HepG2 (cell line): ENCODE data around the gene NOTO.

Source experiments
- HCFC1 ChIP-seq: fragments of 150-350 bp; IDR thresholded peaks from 2 replicates; pipeline ENCODE4 v1.6.1; 2014; ENCODE audit warnings: low read depth, low read length
- JUNB ChIP-seq: sonication (generic); formaldehyde crosslinking; IDR thresholded peaks from 2 replicates; pipeline ENCODE4 v1.8.0; 2022; ENCODE audit warnings: missing genetic modification reagents, mild to moderate bottlenecking, borderline replicate concordance
- SUZ12 ChIP-seq: fragments of 150-350 bp; IDR thresholded peaks from 2 replicates; pipeline ENCODE4 v1.6.1; 2014; ENCODE audit warnings: low read depth, low read length
- ZNF17 ChIP-seq: sonication (generic); formaldehyde crosslinking; IDR thresholded peaks from 2 replicates; pipeline ENCODE4 v1.5.0; 2020; ENCODE audit warnings: mild to moderate bottlenecking, missing genetic modification reagents
- ZNF780A ChIP-seq: sonication (generic); formaldehyde crosslinking; IDR thresholded peaks from 2 replicates; pipeline ENCODE4 v1.8.0; 2022; ENCODE audit warnings: mild to moderate bottlenecking, missing genetic modification reagents, moderate library complexity
- ZNF850 ChIP-seq: sonication (generic); formaldehyde crosslinking; conservative IDR thresholded peaks from 2 replicates; pipeline ENCODE4 v1.9.0; 2021; ENCODE audit warnings: mild to moderate bottlenecking, missing genetic modification reagents
- TF ChIP-seq, protein P1 (sequence below): sonication (generic); formaldehyde crosslinking; IDR thresholded peaks from 2 replicates; pipeline ENCODE4 v1.4.0; 2020; ENCODE audit warnings: missing genetic modification reagents, borderline replicate concordance
- TF ChIP-seq, protein P2 (sequence below): sonication (generic); formaldehyde crosslinking; IDR thresholded peaks from 2 replicates; pipeline ENCODE4 v1.5.0; 2020; ENCODE audit warnings: mild to moderate bottlenecking, missing genetic modification reagents, moderate library complexity
- TF ChIP-seq, protein P3 (sequence below): IDR thresholded peaks from 2 replicates; pipeline ENCODE4 v1.6.1; 2016; ENCODE audit warnings: low read depth, missing genetic modification reagents, missing compliant biosample characterization
- TF ChIP-seq, protein P4 (sequence below): sonication (generic); formaldehyde crosslinking; IDR thresholded peaks from 2 replicates; pipeline ENCODE4 v1.5.1; 2020; ENCODE audit warnings: mild to moderate bottlenecking, missing genetic modification reagents, borderline replicate concordance

DNA sequence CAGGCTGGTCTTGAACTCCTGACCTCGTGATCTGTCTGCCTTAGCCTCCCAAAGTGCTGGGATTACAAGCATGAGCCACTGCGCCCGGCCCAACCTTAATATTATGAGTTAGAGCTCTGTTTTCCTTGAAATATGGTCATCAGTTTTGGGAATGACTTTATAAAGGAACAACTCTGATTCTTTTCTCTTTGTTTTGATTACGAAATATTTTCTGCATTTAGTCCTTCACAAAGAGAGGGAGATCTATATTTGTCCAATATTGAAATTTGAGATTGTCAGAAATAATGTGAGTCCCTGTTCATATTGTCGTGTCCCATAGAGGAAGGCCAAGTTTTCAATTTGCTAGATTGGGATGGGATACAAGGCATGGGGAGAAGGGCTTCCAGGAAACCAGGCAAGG lies 14.8 kb downstream of the NOTO start:
- TF ChIP-seq SUZ12 (no peak), ZNF850 (CRISPR knock-in tag) (no peak), JUNB (CRISPR knock-in tag) (no peak), ZNF780A (CRISPR knock-in tag) (no peak), HCFC1 (no peak), ZNF17 (CRISPR knock-in tag) (no peak)
- TF ChIP-seq, protein P1, sequence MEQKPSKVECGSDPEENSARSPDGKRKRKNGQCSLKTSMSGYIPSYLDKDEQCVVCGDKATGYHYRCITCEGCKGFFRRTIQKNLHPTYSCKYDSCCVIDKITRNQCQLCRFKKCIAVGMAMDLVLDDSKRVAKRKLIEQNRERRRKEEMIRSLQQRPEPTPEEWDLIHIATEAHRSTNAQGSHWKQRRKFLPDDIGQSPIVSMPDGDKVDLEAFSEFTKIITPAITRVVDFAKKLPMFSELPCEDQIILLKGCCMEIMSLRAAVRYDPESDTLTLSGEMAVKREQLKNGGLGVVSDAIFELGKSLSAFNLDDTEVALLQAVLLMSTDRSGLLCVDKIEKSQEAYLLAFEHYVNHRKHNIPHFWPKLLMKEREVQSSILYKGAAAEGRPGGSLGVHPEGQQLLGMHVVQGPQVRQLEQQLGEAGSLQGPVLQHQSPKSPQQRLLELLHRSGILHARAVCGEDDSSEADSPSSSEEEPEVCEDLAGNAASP (CRISPR knock-in tag): no peak
- TF ChIP-seq, protein P2, sequence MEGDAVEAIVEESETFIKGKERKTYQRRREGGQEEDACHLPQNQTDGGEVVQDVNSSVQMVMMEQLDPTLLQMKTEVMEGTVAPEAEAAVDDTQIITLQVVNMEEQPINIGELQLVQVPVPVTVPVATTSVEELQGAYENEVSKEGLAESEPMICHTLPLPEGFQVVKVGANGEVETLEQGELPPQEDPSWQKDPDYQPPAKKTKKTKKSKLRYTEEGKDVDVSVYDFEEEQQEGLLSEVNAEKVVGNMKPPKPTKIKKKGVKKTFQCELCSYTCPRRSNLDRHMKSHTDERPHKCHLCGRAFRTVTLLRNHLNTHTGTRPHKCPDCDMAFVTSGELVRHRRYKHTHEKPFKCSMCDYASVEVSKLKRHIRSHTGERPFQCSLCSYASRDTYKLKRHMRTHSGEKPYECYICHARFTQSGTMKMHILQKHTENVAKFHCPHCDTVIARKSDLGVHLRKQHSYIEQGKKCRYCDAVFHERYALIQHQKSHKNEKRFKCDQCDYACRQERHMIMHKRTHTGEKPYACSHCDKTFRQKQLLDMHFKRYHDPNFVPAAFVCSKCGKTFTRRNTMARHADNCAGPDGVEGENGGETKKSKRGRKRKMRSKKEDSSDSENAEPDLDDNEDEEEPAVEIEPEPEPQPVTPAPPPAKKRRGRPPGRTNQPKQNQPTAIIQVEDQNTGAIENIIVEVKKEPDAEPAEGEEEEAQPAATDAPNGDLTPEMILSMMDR (CRISPR knock-in tag): no peak
- TF ChIP-seq, protein P3, sequence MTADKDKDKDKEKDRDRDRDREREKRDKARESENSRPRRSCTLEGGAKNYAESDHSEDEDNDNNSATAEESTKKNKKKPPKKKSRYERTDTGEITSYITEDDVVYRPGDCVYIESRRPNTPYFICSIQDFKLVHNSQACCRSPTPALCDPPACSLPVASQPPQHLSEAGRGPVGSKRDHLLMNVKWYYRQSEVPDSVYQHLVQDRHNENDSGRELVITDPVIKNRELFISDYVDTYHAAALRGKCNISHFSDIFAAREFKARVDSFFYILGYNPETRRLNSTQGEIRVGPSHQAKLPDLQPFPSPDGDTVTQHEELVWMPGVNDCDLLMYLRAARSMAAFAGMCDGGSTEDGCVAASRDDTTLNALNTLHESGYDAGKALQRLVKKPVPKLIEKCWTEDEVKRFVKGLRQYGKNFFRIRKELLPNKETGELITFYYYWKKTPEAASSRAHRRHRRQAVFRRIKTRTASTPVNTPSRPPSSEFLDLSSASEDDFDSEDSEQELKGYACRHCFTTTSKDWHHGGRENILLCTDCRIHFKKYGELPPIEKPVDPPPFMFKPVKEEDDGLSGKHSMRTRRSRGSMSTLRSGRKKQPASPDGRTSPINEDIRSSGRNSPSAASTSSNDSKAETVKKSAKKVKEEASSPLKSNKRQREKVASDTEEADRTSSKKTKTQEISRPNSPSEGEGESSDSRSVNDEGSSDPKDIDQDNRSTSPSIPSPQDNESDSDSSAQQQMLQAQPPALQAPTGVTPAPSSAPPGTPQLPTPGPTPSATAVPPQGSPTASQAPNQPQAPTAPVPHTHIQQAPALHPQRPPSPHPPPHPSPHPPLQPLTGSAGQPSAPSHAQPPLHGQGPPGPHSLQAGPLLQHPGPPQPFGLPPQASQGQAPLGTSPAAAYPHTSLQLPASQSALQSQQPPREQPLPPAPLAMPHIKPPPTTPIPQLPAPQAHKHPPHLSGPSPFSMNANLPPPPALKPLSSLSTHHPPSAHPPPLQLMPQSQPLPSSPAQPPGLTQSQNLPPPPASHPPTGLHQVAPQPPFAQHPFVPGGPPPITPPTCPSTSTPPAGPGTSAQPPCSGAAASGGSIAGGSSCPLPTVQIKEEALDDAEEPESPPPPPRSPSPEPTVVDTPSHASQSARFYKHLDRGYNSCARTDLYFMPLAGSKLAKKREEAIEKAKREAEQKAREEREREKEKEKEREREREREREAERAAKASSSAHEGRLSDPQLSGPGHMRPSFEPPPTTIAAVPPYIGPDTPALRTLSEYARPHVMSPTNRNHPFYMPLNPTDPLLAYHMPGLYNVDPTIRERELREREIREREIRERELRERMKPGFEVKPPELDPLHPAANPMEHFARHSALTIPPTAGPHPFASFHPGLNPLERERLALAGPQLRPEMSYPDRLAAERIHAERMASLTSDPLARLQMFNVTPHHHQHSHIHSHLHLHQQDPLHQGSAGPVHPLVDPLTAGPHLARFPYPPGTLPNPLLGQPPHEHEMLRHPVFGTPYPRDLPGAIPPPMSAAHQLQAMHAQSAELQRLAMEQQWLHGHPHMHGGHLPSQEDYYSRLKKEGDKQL (CRISPR knock-in tag): no peak
- TF ChIP-seq, protein P4, sequence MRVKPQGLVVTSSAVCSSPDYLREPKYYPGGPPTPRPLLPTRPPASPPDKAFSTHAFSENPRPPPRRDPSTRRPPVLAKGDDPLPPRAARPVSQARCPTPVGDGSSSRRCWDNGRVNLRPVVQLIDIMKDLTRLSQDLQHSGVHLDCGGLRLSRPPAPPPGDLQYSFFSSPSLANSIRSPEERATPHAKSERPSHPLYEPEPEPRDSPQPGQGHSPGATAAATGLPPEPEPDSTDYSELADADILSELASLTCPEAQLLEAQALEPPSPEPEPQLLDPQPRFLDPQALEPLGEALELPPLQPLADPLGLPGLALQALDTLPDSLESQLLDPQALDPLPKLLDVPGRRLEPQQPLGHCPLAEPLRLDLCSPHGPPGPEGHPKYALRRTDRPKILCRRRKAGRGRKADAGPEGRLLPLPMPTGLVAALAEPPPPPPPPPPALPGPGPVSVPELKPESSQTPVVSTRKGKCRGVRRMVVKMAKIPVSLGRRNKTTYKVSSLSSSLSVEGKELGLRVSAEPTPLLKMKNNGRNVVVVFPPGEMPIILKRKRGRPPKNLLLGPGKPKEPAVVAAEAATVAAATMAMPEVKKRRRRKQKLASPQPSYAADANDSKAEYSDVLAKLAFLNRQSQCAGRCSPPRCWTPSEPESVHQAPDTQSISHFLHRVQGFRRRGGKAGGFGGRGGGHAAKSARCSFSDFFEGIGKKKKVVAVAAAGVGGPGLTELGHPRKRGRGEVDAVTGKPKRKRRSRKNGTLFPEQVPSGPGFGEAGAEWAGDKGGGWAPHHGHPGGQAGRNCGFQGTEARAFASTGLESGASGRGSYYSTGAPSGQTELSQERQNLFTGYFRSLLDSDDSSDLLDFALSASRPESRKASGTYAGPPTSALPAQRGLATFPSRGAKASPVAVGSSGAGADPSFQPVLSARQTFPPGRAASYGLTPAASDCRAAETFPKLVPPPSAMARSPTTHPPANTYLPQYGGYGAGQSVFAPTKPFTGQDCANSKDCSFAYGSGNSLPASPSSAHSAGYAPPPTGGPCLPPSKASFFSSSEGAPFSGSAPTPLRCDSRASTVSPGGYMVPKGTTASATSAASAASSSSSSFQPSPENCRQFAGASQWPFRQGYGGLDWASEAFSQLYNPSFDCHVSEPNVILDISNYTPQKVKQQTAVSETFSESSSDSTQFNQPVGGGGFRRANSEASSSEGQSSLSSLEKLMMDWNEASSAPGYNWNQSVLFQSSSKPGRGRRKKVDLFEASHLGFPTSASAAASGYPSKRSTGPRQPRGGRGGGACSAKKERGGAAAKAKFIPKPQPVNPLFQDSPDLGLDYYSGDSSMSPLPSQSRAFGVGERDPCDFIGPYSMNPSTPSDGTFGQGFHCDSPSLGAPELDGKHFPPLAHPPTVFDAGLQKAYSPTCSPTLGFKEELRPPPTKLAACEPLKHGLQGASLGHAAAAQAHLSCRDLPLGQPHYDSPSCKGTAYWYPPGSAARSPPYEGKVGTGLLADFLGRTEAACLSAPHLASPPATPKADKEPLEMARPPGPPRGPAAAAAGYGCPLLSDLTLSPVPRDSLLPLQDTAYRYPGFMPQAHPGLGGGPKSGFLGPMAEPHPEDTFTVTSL (CRISPR knock-in tag): no peak
